Stimulated activated naive CD8-positive, alpha-beta T cell treated with anti-CD3 and anti-CD28 coated beads, Interleukin-15, Interleukin-2, amounts not matched to agents 100 U/mL and 50 U/mL, for 24 hours (primary cell): ENCODE data around the gene SPNS2.

Source experiments
- ATAC-seq: fragments of 150-1000 bp; cut with Tn5 transposase; one replicate; pipeline ENCODE4 v1.10.0; 2021
- DNase-seq: peaks from one replicate; pipeline ENCODE4 v3.0.0; 2021

The SPNS2 gene

GRCh38 chr17:4550534-4551039 is 51.9 kb downstream of the SPNS2 start:
- DNase-seq (peak; percentile 2), ATAC-seq (no peak)

GRCh38 chr17:4551141-4551540 is 52.5 kb downstream of the SPNS2 start:
- DNase-seq (peak; percentile 32), ATAC-seq (no peak)

- no peak for ATAC-seq
- no peak for DNase-seq
These were observed 53.3 kb downstream of the SPNS2 start for GRCh38 chr17:4551796-4552525.

- DNase-seq (no peak), ATAC-seq (no peak)
These were observed 55.0 kb downstream of the SPNS2 start for GRCh38 chr17:4553669-4554068.

GRCh38 chr17:4554441-4554996 is 55.8 kb downstream of the SPNS2 start:
- DNase-seq (peak; percentile 24), ATAC-seq (no peak)

GRCh38 chr17:4554997-4555799 is 56.5 kb downstream of the SPNS2 start, which contains the start of gene MYBBP1A:
MYBBP1A (minus strand) TSS chr17:4555384; CDS start chr17:4555324, 60 bp downstream.
- peak; percentile 96 for ATAC-seq
- DNase-seq: peak; percentile 99

- no peak for ATAC-seq
- DNase-seq: no peak
These were observed 57.4 kb downstream of the SPNS2 start for GRCh38 chr17:4555873-4556759.

- no peak for ATAC-seq
- no peak for DNase-seq
These were observed 58.3 kb downstream of the SPNS2 start for GRCh38 chr17:4556996-4557395.

GRCh38 chr17:4557626-4558346 is 59.1 kb downstream of the SPNS2 start:
- DNase-seq (no peak), ATAC-seq (no peak)

GRCh38 chr17:4558347-4558971 is 59.8 kb downstream of the SPNS2 start:
- no peak for ATAC-seq
- no peak for DNase-seq

GRCh38 chr17:4559139-4559791 is 60.6 kb downstream of the SPNS2 start:
- no peak for DNase-seq
- no peak for ATAC-seq

GRCh38 chr17:4559966-4560365 is 61.3 kb downstream of the SPNS2 start:
- DNase-seq (no peak), ATAC-seq (no peak)

- DNase-seq (no peak), ATAC-seq (no peak)
These were observed 61.7 kb downstream of the SPNS2 start, which contains the start of gene GGT6 for GRCh38 chr17:4560421-4560820. GGT6 (minus strand) TSS chr17:4560577; CDS start chr17:4560521, 56 bp downstream.

GRCh38 chr17:4560837-4561256 is 62.2 kb downstream of the SPNS2 start:
- no peak for ATAC-seq
- DNase-seq: no peak

GRCh38 chr17:4562015-4562969 is 63.6 kb downstream of the SPNS2 start:
- DNase-seq: no peak
- no peak for ATAC-seq

GRCh38 chr17:4565209-4566141 is 66.8 kb downstream of the SPNS2 start:
- DNase-seq: peak; percentile 61
- ATAC-seq: peak; percentile 70

GRCh38 chr17:4566785-4567184 is 68.1 kb downstream of the SPNS2 start:
- peak; percentile 57 for ATAC-seq

GRCh38 chr17:4569591-4569990 is 70.9 kb downstream of the SPNS2 start:
- no peak for ATAC-seq

More at GRCh38 chr17:4566785-4567184, 68.1 kb downstream of the SPNS2 start:
- peak; percentile 68 for DNase-seq

More at GRCh38 chr17:4569591-4569990, 70.9 kb downstream of the SPNS2 start:
- no peak for DNase-seq
